NCI-H82 treated with DMSO at 0.1 percent for 48 hours (cell line): ENCODE data around the gene CROCC2.

Experiments used
- DNase-seq: peaks from one replicate; lab custom pipeline; 2025; ENCODE audit not compliant: unreplicated experiment; lab: John Stamatoyannopoulos, UW

Gene CROCC2

DNA sequence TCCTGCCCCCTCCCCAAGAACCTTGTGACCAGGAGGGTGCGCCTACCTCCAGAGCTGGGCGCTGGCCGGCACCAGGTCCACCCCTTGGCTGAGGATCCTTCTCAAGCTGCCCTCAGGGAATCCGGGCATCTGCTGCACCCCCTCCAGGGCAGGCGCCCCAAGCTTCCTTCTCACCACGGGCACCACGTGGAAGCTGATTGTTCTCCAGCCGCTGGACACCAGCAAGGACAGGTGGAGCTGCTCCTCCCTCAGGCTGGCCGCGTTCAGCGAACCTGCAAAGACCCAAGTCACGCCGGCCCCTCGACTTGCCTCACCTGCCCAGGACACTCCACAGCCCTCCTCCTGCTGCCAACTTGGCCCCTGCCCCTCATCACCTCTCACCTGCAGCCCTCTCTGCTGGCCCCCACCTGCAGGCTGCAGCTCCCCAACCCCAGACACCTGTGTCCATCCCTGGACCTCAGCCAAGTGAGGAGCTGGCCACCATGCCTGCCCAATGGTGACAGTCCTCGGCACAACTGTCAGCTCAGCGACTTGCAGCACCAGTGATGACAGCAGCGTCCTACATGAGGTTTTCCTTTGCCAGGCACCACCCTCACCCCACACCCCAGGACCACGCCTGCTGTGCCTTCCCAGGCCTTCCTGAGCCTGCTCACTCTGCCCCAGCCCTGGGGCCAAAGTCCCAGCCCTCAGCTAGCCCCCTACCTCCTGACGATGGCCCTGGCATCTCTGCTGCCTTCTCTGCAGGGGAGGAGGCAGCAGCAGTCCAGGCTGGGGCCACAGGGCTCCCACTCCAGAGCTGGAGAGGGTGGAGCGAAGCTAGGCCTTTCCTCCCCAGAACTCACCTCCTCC, 14.4 kb upstream of the CROCC2 start:
- DNase-seq, result no peak

GRCh38 chr2:240892356-240892755, 13.8 kb upstream of the CROCC2 start:
- DNase-seq, result no peak

DNA sequence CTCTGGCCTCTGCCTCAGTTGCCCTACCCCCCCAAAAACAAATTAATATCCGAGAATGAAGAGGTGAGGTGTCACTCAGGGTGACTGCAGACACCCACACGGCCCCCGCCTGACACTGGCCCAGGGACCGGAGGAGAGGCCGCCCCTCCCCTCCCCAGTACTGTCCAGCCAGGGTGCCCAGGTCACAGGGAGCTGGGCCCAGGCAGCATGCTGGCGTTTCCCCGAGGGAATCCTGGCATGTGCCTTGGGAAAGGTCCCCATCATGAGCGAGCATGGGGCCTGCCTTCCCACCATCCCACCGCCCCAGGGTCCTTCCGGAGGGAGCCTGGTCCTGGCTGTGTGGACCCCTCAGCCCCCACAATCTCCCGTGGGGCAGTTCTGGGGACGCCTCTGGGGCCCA, 13.2 kb upstream of the CROCC2 start:
- DNase-seq, result no peak

DNA sequence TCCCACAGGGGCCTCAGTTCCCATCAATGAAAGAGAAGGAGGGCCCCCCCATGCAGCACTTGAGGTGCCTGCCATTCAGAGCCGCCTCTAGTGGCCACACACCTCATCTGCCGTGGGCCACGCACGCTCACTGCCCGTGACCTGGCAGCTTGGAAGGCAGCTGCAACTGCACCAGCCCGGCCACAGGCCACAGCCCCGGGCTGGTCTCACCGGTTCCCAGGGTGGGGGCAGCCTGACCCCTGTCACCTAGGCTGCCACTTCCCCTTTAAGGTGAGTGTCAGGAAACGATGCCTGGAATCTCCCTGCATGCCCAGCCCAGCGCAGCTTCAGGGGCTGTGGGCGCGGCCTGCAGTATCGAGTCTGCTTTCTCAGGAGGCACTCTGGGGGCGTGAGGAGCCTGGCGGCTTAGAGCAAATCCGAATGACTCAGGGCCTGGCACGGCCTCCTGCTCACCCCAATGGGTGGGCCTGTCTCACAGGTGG, 12.7 kb upstream of the CROCC2 start:
- DNase-seq, result no peak

DNA sequence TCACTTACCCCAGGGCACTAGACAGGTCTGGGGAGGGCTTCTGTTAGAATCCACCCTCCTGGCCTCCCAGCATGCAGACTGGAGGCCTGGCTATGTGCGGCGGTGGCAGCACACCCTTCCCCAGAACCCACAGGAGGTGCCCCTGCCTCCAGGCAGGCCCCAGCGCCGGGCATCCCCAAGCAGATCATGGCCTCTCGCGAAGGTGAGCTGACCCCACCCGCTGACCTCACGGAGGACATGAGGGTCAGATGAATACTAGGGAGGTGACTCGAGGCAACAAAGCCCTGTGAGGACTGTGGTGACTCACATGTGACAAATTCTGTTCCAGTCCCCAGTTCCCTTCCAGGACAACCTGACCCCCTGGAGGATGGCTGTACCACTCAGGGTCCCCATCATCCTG, 12.1 kb upstream of the CROCC2 start:
- DNase-seq, result no peak

DNA sequence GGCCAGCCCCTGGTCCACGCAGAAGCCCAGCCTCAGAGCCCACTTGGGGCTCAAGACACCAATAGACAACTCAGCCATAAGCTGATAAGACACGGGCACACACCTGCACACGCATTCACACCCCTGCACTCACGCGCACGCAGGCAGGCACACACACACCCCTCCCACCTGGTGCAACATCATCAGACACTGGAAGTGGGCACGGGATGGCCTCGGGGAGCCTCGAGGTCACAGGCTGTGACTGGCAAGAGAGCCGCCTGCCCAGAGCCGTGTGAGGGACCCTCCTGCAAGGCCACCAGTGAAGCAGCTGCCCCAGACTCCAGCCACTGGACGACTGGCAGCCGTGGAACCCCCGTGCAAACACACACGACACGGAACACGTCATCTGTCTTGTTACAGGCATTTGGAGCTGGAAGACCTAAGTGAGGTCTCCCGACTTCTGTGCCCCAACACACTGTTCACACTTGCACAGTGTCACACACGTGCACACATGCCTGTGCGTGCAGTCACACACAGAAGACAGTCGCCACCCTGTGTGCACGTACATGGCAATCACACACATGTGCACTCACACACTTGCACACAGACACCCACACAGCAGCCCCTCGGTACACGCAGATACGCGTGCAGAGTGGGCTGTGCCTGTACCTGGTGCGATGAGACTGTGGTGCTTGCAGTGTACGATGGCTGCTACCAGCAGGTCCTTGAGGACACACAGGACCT, 11.1 kb upstream of the CROCC2 start:
- no peak for DNase-seq

DNA sequence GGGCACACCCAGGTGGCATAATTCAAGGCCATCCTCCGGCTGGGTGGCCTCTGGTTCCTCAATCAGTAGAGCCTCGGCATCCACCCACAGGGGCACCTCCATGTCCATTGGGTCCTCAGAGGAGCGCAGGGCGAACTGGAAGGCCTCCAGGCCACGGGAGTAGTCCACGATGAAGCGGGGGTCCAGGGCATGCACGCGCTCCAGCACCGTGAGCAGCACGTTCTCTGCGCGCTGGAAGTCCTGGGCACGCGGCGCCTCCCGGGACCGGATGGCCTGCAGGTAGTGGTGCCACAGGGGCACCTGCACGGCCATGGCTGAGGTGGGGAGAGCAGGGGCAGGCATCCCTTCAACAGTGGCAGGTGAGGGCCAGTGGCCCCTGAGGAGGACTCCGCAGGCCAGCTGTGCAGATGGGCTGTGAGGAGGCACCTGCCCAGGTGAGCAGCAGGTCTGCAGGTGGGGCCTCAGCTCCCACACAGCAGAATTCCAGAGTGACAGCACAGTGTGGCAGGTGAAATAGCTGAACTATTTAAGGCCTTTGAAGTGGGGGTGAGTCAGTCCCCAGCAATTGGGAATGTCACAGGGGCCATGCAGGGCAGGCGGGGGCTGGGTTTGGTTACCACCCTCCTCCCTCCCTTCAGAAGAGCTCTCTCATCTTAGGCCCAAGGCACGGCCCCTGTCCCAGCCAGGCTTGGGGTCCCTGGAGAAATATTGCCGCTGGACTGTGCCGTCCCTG, 10.3 kb upstream of the CROCC2 start, which contains the start of gene MAB21L4:
TSS of gene MAB21L4 (minus strand) at position 501 of the 733 bp plus-strand sequence. CDS start at position 342, 159 bp downstream.
- no peak for DNase-seq

DNA sequence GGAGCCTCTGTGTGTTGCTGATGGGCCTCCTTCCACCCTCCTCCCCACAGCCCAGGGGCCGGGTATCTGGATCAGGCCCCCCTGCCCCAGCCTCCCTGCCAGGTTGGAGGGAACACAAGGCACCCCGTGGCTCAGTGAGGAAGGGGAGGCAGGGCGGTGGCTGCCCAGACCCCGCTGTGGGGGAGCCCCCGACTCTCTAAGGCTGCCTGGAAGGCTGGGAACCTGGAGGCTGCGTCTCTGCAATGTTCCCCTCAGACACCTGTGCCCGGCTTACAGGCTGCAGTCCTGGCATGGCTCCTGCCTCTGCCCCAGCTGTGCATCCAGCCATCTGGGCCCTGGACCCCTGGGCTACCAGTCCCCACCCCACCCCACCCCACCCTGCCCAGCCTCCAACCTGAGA, 9.7 kb upstream of the CROCC2 start:
- DNase-seq, result no peak

DNA sequence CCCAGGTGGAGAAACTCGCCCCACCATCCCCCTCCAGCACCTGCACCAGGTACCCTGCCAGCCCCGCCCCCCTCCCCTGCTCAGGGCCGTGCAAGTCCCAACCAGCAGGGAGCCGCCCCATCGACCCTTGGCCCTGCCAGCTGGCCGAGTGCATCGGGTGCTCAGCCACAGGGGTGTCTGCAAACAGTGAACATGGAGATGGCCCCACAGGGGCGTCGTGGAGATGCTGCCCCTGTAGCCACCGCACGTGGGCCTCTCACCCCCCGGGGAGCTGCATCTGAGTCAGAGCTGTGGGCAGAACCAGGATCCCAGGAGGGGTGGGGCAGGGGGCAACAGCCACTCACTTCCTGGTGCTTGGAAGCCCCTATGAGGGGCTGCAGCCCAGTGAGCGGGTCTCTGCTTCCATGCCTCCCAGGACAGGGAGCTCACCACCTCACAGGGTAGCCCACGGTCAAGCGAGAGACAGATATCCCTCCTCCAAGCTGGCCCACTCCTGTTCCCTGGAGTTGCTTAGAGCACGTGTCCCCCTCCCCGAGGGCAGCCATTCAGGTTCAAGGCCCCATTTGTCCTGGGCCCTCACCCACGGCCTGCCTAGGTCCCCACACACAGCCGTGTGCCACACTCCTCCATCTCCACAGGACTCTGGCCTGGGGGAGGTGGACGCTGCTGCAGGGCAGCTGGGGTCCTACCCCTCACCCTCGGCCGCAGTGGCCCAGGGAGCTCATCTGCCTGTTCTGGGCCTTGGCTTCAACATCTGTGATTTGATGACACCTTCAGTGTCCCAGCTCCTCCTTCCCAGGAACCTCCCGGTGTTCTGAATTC, 9.1 kb upstream of the CROCC2 start:
- no peak for DNase-seq

GRCh38 chr2:240898108-240898730, 7.9 kb upstream of the CROCC2 start:
- no peak for DNase-seq

GRCh38 chr2:240898731-240899467, 7.2 kb upstream of the CROCC2 start:
- no peak for DNase-seq

DNA sequence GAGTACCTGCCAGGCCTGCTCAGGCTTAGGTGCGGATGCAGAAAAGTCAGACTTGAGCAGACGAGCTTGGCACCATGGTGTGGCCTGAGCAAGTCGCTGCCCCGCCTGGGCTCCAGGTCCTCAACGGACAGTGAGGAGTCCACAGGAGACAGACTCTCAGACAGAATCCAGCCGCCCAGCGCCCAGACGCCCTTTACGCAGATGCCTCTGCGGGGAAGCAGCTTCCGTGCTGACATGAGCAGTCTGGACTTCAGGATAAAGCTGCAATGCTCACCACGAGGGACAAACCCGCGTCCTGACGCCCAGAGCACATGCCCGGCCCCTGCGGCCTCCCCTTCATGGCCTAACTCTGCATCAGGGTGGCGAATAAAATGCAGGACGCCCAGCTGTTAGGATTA, 6.7 kb upstream of the CROCC2 start:
- DNase-seq, result no peak

GRCh38 chr2:240900141-240900860, 5.8 kb upstream of the CROCC2 start:
- DNase-seq, result no peak

DNA sequence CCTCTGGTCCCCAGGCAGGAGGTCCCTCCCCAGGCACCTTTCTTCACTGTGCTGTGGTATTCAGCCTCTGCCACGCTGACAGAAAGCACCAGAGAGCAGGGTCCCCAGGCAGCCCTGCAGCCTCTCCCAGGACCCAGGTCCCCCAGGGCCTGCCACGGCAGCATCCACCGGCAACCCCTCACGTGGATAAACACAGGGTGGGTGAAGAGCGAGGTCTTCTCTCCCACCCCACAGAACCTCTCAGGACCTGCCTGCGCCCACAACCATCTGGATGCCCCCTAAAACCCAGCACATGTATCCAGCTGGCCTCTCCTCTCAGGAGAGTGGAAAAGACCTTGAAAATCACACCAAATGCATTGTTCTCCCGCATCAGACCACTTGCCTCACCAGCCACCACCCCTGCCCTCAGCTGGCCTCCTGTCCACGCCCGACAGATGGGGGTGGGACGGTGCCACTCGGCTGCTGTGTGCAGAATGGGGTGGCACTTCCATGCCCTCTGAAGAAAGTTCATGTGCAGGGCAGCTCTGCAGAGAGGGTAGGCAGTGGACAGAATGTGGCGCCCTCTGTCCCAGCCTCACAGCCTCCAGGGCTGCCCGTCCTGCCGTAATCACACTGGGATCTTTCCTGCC, 4.0 kb upstream of the CROCC2 start:
- DNase-seq, result no peak

GRCh38 chr2:240902615-240903041, 3.5 kb upstream of the CROCC2 start:
- DNase-seq, result no peak

DNA sequence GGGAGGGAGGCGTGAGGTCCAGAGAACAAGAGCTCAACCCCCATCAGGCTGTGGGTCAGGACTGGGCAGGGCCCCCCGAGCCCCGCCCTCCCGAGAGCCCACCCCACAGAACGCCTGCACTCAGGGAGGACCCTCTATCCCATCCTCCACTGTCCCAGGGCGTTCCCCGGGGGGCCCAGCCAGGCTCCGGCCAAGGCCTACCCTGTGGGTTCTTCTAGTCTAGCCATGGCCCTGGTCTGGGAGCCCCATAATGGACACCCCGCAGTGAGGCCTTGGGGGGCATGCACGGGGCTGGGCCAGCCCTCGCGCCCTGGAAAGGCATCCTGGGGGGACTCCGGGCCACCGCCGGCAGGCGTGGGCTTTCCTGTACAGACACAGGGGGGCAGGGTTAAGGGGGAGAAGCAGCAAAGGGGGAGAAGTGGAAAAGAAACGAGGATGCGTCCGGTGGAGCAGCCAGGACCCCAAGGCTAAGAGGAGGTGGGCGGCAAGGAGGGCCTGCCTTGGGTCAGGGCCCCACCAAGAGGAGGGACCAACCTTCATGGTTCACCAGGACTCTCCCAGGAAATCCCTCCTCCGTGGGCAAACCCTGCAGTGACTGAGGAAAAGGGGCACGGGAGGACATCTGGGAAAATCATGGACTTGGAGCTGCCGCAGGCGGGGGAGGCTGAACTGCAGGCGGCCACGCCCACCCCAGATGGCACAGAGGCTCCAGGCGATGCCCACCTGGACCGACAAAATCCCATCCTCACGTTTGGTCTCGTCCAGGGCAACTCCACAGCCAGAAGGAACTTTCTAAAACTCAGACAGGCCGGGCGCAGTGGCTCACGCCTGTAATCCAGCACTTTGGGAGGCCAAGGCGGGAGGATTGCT, 2.7 kb upstream of the CROCC2 start:
- DNase-seq, result no peak
